Thyroid gland (tissue), 4 donors: ENCODE data around the gene ENDOU. TPM values are rescaled to one million over a fixed set of nuclear protein-coding genes. Genes with fewer than 3 reads are reported as not detected.

Source experiments
- DNase-seq, 2 donors: peaks; one replicate each; pipeline ENCODE4 v3.0.0-alpha.2; 2019
- H3K27ac ChIP-seq, 3 donors: fragments of 200-600 bp; sonication (generic); 1 replicate in 2 of 3; 2 replicates in 1 of 3; pipeline ENCODE4 v1.5.1; 2016 to 2019; ENCODE audit warnings: mild to moderate bottlenecking in 1 of 3, moderate library complexity in 1 of 3
- H3K27me3 ChIP-seq: fragments of 200-600 bp; sonication (generic); one replicate; pipeline ENCODE4 v1.5.1; 2019
- H3K36me3 ChIP-seq, 2 donors: fragments of 200-600 bp; sonication (generic); one replicate each; pipeline ENCODE4 v1.5.1; 2016 to 2019
- H3K4me1 ChIP-seq, 2 donors: fragments of 200-600 bp; sonication (generic); one replicate each; pipeline ENCODE4 v1.5.1; 2017 to 2019
- H3K4me3 ChIP-seq, 3 donors: fragments of 200-600 bp; sonication (generic); replicated peaks in 1 of 3; 1 replicate in 2 of 3; 2 replicates in 1 of 3; pipeline ENCODE4 v1.5.1; 2016; ENCODE audit warnings: mild to moderate bottlenecking in 1 of 3
- H3K9me3 ChIP-seq: fragments of 200-600 bp; sonication (generic); one replicate; pipeline ENCODE4 v1.5.1; 2017
- CTCF ChIP-seq, 6 experiments: fragments of 200-600 bp in 3 of 6; fragments of 450-650 bp in 3 of 6; sonication (generic) in 3 of 6; IDR thresholded peaks; one replicate each; pipeline ENCODE4 v1.5.1; 2016 to 2019; ENCODE audit warnings: antibody characterized with exemption in 6 of 6, mild to moderate bottlenecking in 2 of 6, inconsistent platforms in 1 of 6, moderate library complexity in 1 of 6
- POLR2A ChIP-seq, 2 donors: fragments of 450-650 bp; IDR thresholded peaks; one replicate each; pipeline ENCODE4 v1.6.1; 2017; ENCODE audit warnings: antibody characterized with exemption in 2 of 2, mild to moderate bottlenecking in 2 of 2, moderate library complexity in 1 of 2
- WGBS, 2 donors: methylation state at CpG; one replicate each; pipeline ENCODE4 v1.1.5; 2017; 5-methylcytosine and 5-hydroxymethylcytosine counted together
- intact Hi-C: fragments of 100-400 bp; cut with DNase I; formaldehyde crosslinking; loops from one replicate; pipeline ENCODE4 v1.15.1; 2023
- total RNA-seq, 4 donors: library from RNA; depleted of rRNA; stranded (reverse); fragments of >200 nt; gene quantifications; one replicate each; pipeline ENCODE4 v1.2.3, GENCODE V29; 2016

The ENDOU gene
- total RNA-seq, 4 donors from 2014 or later = 0.11 to 1.9 (median 1.2) TPM

- H3K4me3 ChIP-seq = no peak overlapping the region
Measured at GRCh38 chr12:47725893-47726292, 603 bp upstream of the ENDOU start.

GRCh38 chr12:47722941-47723631 is 2.2 kb downstream of the ENDOU start:
- intact Hi-C loops = no loop called here
- Histone ChIP-seq H3K27ac (peak overlapping the region; percentile 60 to 84 (median 79)), H3K4me1 (peaks cover 14 to 34% of the 10 kb centered on the region in 2 donors), H3K4me3 (no peak overlapping the region), H3K9me3 (no peaks in the 10 kb centered on the region), H3K27me3 (no peaks in the 10 kb centered on the region), H3K36me3 (no peaks in the 10 kb centered on the region)
- TF ChIP-seq CTCF (IDR thresholded peaks at IDR 0.05) = no peak
- TF ChIP-seq POLR2A (IDR thresholded peaks at IDR 0.05) = peak in 1 of 2 donors; percentile 36
- DNase-seq = peak; percentile 80 to 81
- WGBS, 2 donors = 43 to 61% methylated on average over 5 of the region's 5 CpGs

More at GRCh38 chr12:47725893-47726292, 603 bp upstream of the ENDOU start:
- intact Hi-C loops = no loop called here
- TF ChIP-seq CTCF (IDR thresholded peaks at IDR 0.05) (no peak), POLR2A (IDR thresholded peaks at IDR 0.05) (no peak)
- H3K9me3 ChIP-seq = no peaks in the 10 kb centered on the region
- peak overlapping the region in 1 of 3 donors; percentile 17 for H3K27ac ChIP-seq
- H3K4me1 ChIP-seq = peaks cover 25 to 40% of the 10 kb centered on the region in 2 donors
- 49 to 68% methylated on average over 5 of the region's 5 CpGs for WGBS, 2 donors
- no peaks in the 10 kb centered on the region for H3K27me3 ChIP-seq
- DNase-seq = no peak
- H3K36me3 ChIP-seq = no peaks in the 10 kb centered on the region

- intact Hi-C loops = no loop called here
- H3K27ac ChIP-seq = peak overlapping the region; percentile 60 to 84 (median 79)
- peak; percentile 55 to 64 for DNase-seq
Measured at GRCh38 chr12:47722136-47722834, 3.0 kb downstream of the ENDOU start.

GRCh38 chr12:47721431-47721973 is 3.8 kb downstream of the ENDOU start:
- intact Hi-C loops = no loop called here
- DNase-seq = no peak
- 90 to 95% methylated on average over 9 of the region's 9 CpGs for WGBS, 2 donors
- Histone ChIP-seq H3K36me3 (no peaks in the 10 kb centered on the region), H3K4me1 (peaks cover 26 to 50% of the 10 kb centered on the region in 2 donors), H3K27me3 (no peaks in the 10 kb centered on the region), H3K27ac (peak overlapping the region; percentile 60 to 84 (median 79)), H3K9me3 (no peaks in the 10 kb centered on the region), H3K4me3 (no peak overlapping the region)
- TF ChIP-seq POLR2A (IDR thresholded peaks at IDR 0.05) (no peak), CTCF (IDR thresholded peaks at IDR 0.05) (no peak)

More at GRCh38 chr12:47722136-47722834, 3.0 kb downstream of the ENDOU start:
- peaks cover 20 to 42% of the 10 kb centered on the region in 2 donors for H3K4me1 ChIP-seq
- no peaks in the 10 kb centered on the region for H3K36me3 ChIP-seq
- H3K9me3 ChIP-seq = no peaks in the 10 kb centered on the region
- no peaks in the 10 kb centered on the region for H3K27me3 ChIP-seq
- 48 to 51% methylated on average over 7 of the region's 7 CpGs for WGBS, 2 donors
- no peak for TF ChIP-seq POLR2A (IDR thresholded peaks at IDR 0.05)
- no peak for TF ChIP-seq CTCF (IDR thresholded peaks at IDR 0.05)
- H3K4me3 ChIP-seq = no peak overlapping the region
